A549 (cell line): Measurements from ENCODE around the gene UGT1A10. TPM values are rescaled to one million over a fixed set of nuclear protein-coding genes. Genes with fewer than 3 reads are reported as not detected.

Experiments used
- ATAC-seq, 2 experiments: fragments of 200-7000 bp in 1 of 2; fragments of >200 bp in 1 of 2; cut with Nextera tagmentation in 1 of 2; cut with Tn5 transposase in 1 of 2; 3 replicates each; pipeline versions ENCODE4 v1.8.0 to v1.9.1; 2018 to 2020; ENCODE audit warnings: mild to moderate bottlenecking in 1 of 2, moderate library complexity in 1 of 2
- CTCF ChIA-PET: fragments of 300-600 bp; sonication (Branson Sonifier 250); formaldehyde crosslinking; extraction: SDS; loops from one replicate; lab custom pipeline; 2021; ENCODE audit warnings: antibody characterized with exemption, inconsistent platforms; lab: Yijun Ruan, JAX
- POLR2A ChIA-PET: fragments of 350-600 bp; formaldehyde crosslinking; extraction: SDS; loops from one replicate; lab custom pipeline; 2021; ENCODE audit warnings: antibody characterized with exemption, inconsistent platforms; lab: Yijun Ruan, JAX
- DNase-seq, 2 experiments: peaks; one replicate each; pipeline versions ENCODE4 v3.0.0 to v3.0.0-alpha.2; 2011 to 2016; ENCODE audit warnings: low read depth in 1 of 2, low spot score in 1 of 2
- FAIRE-seq: peaks from 2 replicates; lab custom pipeline; 2011; peaks lifted over from hg19 to GRCh38; lab: Jason Lieb, UNC
- H3K27ac ChIP-seq, 2 experiments: fragments of >200 bp; sonication (Bioruptor Twin); formaldehyde crosslinking; 3 replicates each; pipeline ENCODE4 v1.5.1; 2016 to 2017
- H3K4me1 ChIP-seq: fragments of >200 bp; sonication (Bioruptor Twin); formaldehyde crosslinking; 3 replicates; pipeline ENCODE4 v1.6.1; 2016
- H3K4me2 ChIP-seq: fragments of >200 bp; sonication (Bioruptor Twin); formaldehyde crosslinking; 3 replicates; pipeline ENCODE4 v1.6.1; 2016
- H3K4me3 ChIP-seq: fragments of >200 bp; sonication (Bioruptor Twin); formaldehyde crosslinking; 3 replicates; pipeline ENCODE4 v1.5.1; 2016
- H3K9me3 ChIP-seq: fragments of >200 bp; sonication (Bioruptor Twin); formaldehyde crosslinking; 3 replicates; pipeline ENCODE4 v1.6.1; 2016
- ATOH8 ChIP-seq: fragments of 250-450 bp; sonication (Bioruptor Pico); IDR thresholded peaks from 2 replicates; pipeline ENCODE4 v1.5.0; 2020; ENCODE audit warnings: low read depth, mild to moderate bottlenecking, moderate library complexity
- BHLHE40 ChIP-seq: IDR thresholded peaks from 2 replicates; pipeline ENCODE4 v1.6.1; 2012; ENCODE audit warnings: low read depth, low read length, inconsistent platforms
- CBX2 ChIP-seq: fragments of 200-600 bp; sonication (generic); IDR thresholded peaks from 2 replicates; pipeline ENCODE4 v1.6.1; 2016; ENCODE audit warnings: low read depth, mild to moderate bottlenecking, borderline replicate concordance
- CHD2 ChIP-seq: fragments of 150-350 bp; IDR thresholded peaks from 2 replicates; pipeline ENCODE4 v1.6.1; 2014; ENCODE audit warnings: low read length; ENCODE audit not compliant: partially characterized antibody
- E2F6 ChIP-seq: IDR thresholded peaks from 2 replicates; pipeline ENCODE4 v1.6.1; 2012; ENCODE audit warnings: low read depth, borderline replicate concordance
- EP300 ChIP-seq, 2 experiments: fragments of >200 bp; sonication (Bioruptor Twin); formaldehyde crosslinking; IDR thresholded peaks; 2 replicates in 1 of 2; 3 replicates in 1 of 2; pipeline ENCODE4 v1.6.1; 2016 to 2017
- ESRRA ChIP-seq: fragments of 150-350 bp; IDR thresholded peaks from 2 replicates; pipeline ENCODE4 v1.6.1; 2014; ENCODE audit warnings: mild to moderate bottlenecking, low read length, borderline replicate concordance
- FOSB ChIP-seq: fragments of 250-450 bp; sonication (Bioruptor Pico); IDR thresholded peaks from 2 replicates; pipeline ENCODE4 v1.5.0; 2020; ENCODE audit warnings: mild to moderate bottlenecking, moderate library complexity
- FOSL2 ChIP-seq, 2 experiments: fragments of 450-650 bp in 1 of 2; fragments of >200 bp in 1 of 2; sonication (Bioruptor Twin) in 1 of 2; formaldehyde crosslinking; IDR thresholded peaks; 2 replicates each; pipeline versions ENCODE4 v1.5.0 to v1.6.1; 2016 to 2020; ENCODE audit warnings: mild to moderate bottlenecking in 1 of 2, moderate library complexity in 1 of 2
- FOXS1 ChIP-seq: fragments of 250-450 bp; sonication (Bioruptor Pico); IDR thresholded peaks from 2 replicates; pipeline ENCODE4 v1.5.0; 2020; ENCODE audit warnings: mild to moderate bottlenecking, moderate library complexity
- HDAC2 ChIP-seq: fragments of 200-600 bp; sonication (generic); IDR thresholded peaks from 2 replicates; pipeline ENCODE4 v1.6.1; 2016
- HOXA7 ChIP-seq: fragments of 250-450 bp; sonication (Bioruptor Pico); IDR thresholded peaks from 2 replicates; pipeline ENCODE4 v1.5.0; 2020; ENCODE audit warnings: mild to moderate bottlenecking, moderate library complexity
- HOXB13 ChIP-seq: fragments of 250-450 bp; sonication (Bioruptor Pico); IDR thresholded peaks from 2 replicates; pipeline ENCODE4 v1.5.0; 2020; ENCODE audit warnings: low read depth, mild to moderate bottlenecking, moderate library complexity
- HOXB5 ChIP-seq: fragments of 250-450 bp; sonication (Bioruptor Pico); IDR thresholded peaks from 2 replicates; pipeline ENCODE4 v1.5.0; 2020; ENCODE audit warnings: mild to moderate bottlenecking, moderate library complexity
- JUNB ChIP-seq: fragments of >200 bp; sonication (Bioruptor Twin); formaldehyde crosslinking; IDR thresholded peaks from 2 replicates; pipeline ENCODE4 v1.6.1; 2016
- KDM1A ChIP-seq: fragments of 200-600 bp; sonication (generic); IDR thresholded peaks from 2 replicates; pipeline ENCODE4 v1.6.1; 2016; ENCODE audit warnings: low read depth, mild to moderate bottlenecking
- KDM5A ChIP-seq: fragments of 200-600 bp; sonication (generic); IDR thresholded peaks from 2 replicates; pipeline ENCODE4 v1.6.1; 2016; ENCODE audit warnings: antibody characterized with exemption, mild to moderate bottlenecking
- MAX ChIP-seq: IDR thresholded peaks from 2 replicates; pipeline ENCODE4 v1.6.1; 2012
- MYC ChIP-seq: IDR thresholded peaks from 2 replicates; pipeline ENCODE4 v1.6.1; 2012; ENCODE audit warnings: mild to moderate bottlenecking, inconsistent platforms, low read length, improper control_type of control experiment, borderline replicate concordance
- NR3C1 ChIP-seq: fragments of >200 bp; sonication (Bioruptor Twin); formaldehyde crosslinking; IDR thresholded peaks from 3 replicates; pipeline ENCODE4 v1.6.1; 2017
- PHF8 ChIP-seq: fragments of 200-600 bp; sonication (generic); IDR thresholded peaks from 2 replicates; pipeline ENCODE4 v1.6.1; 2016; ENCODE audit warnings: low read depth, mild to moderate bottlenecking, antibody characterized with exemption, moderate library complexity, borderline replicate concordance
- RAD21 ChIP-seq, 2 experiments: fragments of >200 bp in 1 of 2; sonication (Bioruptor Twin) in 1 of 2; formaldehyde crosslinking in 1 of 2; IDR thresholded peaks in 1 of 2; conservative IDR thresholded peaks in 1 of 2; 2 replicates in 1 of 2; 3 replicates in 1 of 2; pipeline ENCODE4 v1.6.1; 2012 to 2018; ENCODE audit warnings: inconsistent platforms in 1 of 2
- RCOR1 ChIP-seq: fragments of 150-350 bp; IDR thresholded peaks from 2 replicates; pipeline ENCODE4 v1.6.1; 2014; ENCODE audit warnings: antibody characterized with exemption, low read length, low read depth
- SMC3 ChIP-seq: fragments of >200 bp; sonication (Bioruptor Twin); formaldehyde crosslinking; IDR thresholded peaks from 3 replicates; pipeline ENCODE4 v1.6.1; 2018; ENCODE audit warnings: inconsistent platforms
- TFCP2L1 ChIP-seq: fragments of 250-450 bp; sonication (Bioruptor Pico); IDR thresholded peaks from 2 replicates; pipeline ENCODE4 v1.5.0; 2021; ENCODE audit warnings: mild to moderate bottlenecking
- TP53 ChIP-seq: fragments of 250-450 bp; sonication (Bioruptor Pico); IDR thresholded peaks from 2 replicates; pipeline ENCODE4 v1.5.0; 2021; ENCODE audit warnings: mild to moderate bottlenecking, moderate library complexity
- USF2 ChIP-seq: fragments of 450-650 bp; IDR thresholded peaks from 2 replicates; pipeline ENCODE4 v1.6.1; 2014; ENCODE audit warnings: antibody characterized with exemption
- ZC3H11A ChIP-seq: fragments of 450-650 bp; IDR thresholded peaks from 2 replicates; pipeline ENCODE4 v1.6.1; 2014; ENCODE audit warnings: antibody characterized with exemption, mild to moderate bottlenecking
- ZFP36 ChIP-seq: fragments of 450-650 bp; IDR thresholded peaks from 2 replicates; pipeline ENCODE4 v1.6.1; 2014; ENCODE audit warnings: borderline replicate concordance; ENCODE audit not compliant: partially characterized antibody
- ZNF302 ChIP-seq: fragments of 250-450 bp; sonication (Bioruptor Pico); IDR thresholded peaks from 2 replicates; pipeline ENCODE4 v1.9.0; 2021; ENCODE audit warnings: inconsistent platforms, mild to moderate bottlenecking, moderate library complexity
- ZSCAN20 ChIP-seq: fragments of 250-450 bp; sonication (Bioruptor Pico); IDR thresholded peaks from 2 replicates; pipeline ENCODE4 v1.8.0; 2022; ENCODE audit warnings: mild to moderate bottlenecking, moderate library complexity
- WGBS: methylation state at CpG from one replicate; pipeline ENCODE4 v1.1.6; 2017; ENCODE audit errors: missing lambda C conversion rate; 5-methylcytosine and 5-hydroxymethylcytosine counted together
- polyA plus RNA-seq, 4 experiments: library from polyadenylated mRNA; depleted of rRNA in 3 of 4; stranded (reverse); fragments of >200 nt; fragmentation: RNase III in 1 of 4; extraction: RNeasy Plus Mini Kit Qiagen cat#74134 plus additional on column Dnase treatment in 1 of 4; gene quantifications; 2 replicates in 3 of 4; 3 replicates in 1 of 4; pipeline ENCODE4 v1.2.3, GENCODE V29; 2011 to 2017
- TF ChIP-seq, protein P1 (sequence below): fragments of 250-450 bp; sonication (Bioruptor Pico); IDR thresholded peaks from 2 replicates; pipeline ENCODE4 v1.5.0; 2021; ENCODE audit warnings: mild to moderate bottlenecking, moderate library complexity, borderline replicate concordance
- TF ChIP-seq, protein P2 (sequence below): fragments of >200 bp; sonication (Bioruptor Twin); formaldehyde crosslinking; IDR thresholded peaks from 3 replicates; pipeline ENCODE4 v1.5.1; 2016
- TF ChIP-seq, protein P3 (sequence below): fragments of 150-350 bp; IDR thresholded peaks from 2 replicates; pipeline ENCODE4 v1.6.1; 2014; ENCODE audit warnings: low read depth, mild to moderate bottlenecking, low read length

Gene UGT1A10
- polyA plus RNA-seq, 2 of the 4 experiments (the other 2 are of a cell fraction) = 0.10 TPM; not detected in 1

DNA sequence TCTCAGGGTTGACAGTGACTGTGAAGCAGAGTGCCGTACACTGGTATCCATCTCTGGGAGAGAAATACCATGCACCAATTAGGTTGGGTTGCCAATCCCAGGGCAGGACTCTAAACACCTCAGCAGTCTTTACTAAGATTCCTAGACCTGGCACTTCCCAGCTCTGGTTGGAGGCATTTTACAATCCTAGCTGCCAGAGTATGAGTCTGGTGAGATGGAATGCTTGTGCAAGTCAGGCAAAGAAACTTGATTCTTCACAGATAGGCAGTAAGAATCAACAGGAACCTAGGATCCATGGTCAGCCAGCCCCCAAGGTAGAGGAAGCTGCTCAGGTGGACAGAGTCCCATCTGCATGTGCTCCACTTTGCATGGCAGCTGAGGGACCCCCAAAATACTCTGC lies 70.5 kb downstream of the UGT1A10 start:
- Histone ChIP-seq H3K27ac (peak overlapping the region; percentile 98 to 100), H3K9me3 (peaks cover 43% of the 10 kb centered on the region), H3K4me3 (no peak overlapping the region), H3K4me1 (peaks cover 65% of the 10 kb centered on the region), H3K4me2 (peak overlapping the region; percentile 47)
- FAIRE-seq (no peak), ATAC-seq (peak; percentile 48 to 69; a peak in 5 of 6 replicates), DNase-seq (peak in 1 of 2 experiments; percentile 72)
- CTCF ChIA-PET = interaction anchor here (1.6 to 2.2 kb wide), 4 partner anchors 9 to 258 kb away, joined by 5 to 11 read pairs (median 8); no protein-coding TSS in a partner anchor
- WGBS = 44% methylated on average over 1 of the region's 1 CpG
- POLR2A ChIA-PET = interaction anchor here (0.5 to 2.1 kb wide), 4 partner anchors 126 to 750 kb away, joined by 3 to 7 read pairs (median 4); partner anchors contain the start of gene USP40
- no peak for TF ChIP-seq BHLHE40
- no peak for TF ChIP-seq ZFP36
- no peak; the same call in 1 of the 2 replicates for TF ChIP-seq FOSB (CRISPR knock-in tag)
- TF ChIP-seq MYC = no peak
- TF ChIP-seq TP53 (CRISPR knock-in tag) = no peak
- no peak for TF ChIP-seq CBX2
- TF ChIP-seq, protein P1, sequence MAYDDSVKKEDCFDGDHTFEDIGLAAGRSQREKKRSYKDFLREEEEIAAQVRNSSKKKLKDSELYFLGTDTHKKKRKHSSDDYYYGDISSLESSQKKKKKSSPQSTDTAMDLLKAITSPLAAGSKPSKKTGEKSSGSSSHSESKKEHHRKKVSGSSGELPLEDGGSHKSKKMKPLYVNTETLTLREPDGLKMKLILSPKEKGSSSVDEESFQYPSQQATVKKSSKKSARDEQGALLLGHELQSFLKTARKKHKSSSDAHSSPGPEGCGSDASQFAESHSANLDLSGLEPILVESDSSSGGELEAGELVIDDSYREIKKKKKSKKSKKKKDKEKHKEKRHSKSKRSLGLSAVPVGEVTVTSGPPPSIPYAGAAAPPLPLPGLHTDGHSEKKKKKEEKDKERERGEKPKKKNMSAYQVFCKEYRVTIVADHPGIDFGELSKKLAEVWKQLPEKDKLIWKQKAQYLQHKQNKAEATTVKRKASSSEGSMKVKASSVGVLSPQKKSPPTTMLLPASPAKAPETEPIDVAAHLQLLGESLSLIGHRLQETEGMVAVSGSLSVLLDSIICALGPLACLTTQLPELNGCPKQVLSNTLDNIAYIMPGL (CRISPR knock-in tag) = no peak
- no peak for TF ChIP-seq E2F6
- no peak for TF ChIP-seq EP300 (IDR thresholded peaks at IDR 0.05)
- TF ChIP-seq SMC3 = no peak
- no peak for TF ChIP-seq JUNB
- TF ChIP-seq MAX = no peak; the same call in 1 of the 2 replicates
- TF ChIP-seq HOXB13 = 0 out of 2 replicates have a peak, but pooled peaks have one; percentile 30
- TF ChIP-seq, protein P2, sequence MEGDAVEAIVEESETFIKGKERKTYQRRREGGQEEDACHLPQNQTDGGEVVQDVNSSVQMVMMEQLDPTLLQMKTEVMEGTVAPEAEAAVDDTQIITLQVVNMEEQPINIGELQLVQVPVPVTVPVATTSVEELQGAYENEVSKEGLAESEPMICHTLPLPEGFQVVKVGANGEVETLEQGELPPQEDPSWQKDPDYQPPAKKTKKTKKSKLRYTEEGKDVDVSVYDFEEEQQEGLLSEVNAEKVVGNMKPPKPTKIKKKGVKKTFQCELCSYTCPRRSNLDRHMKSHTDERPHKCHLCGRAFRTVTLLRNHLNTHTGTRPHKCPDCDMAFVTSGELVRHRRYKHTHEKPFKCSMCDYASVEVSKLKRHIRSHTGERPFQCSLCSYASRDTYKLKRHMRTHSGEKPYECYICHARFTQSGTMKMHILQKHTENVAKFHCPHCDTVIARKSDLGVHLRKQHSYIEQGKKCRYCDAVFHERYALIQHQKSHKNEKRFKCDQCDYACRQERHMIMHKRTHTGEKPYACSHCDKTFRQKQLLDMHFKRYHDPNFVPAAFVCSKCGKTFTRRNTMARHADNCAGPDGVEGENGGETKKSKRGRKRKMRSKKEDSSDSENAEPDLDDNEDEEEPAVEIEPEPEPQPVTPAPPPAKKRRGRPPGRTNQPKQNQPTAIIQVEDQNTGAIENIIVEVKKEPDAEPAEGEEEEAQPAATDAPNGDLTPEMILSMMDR = no peak
- TF ChIP-seq ZC3H11A = no peak
- TF ChIP-seq ATOH8 (CRISPR knock-in tag) = 0 out of 2 replicates have a peak, but pooled peaks have one; percentile 13
- no peak for TF ChIP-seq USF2
- no peak for TF ChIP-seq ZNF302 (CRISPR knock-in tag)
- no peak for TF ChIP-seq FOSL2 (IDR thresholded peaks at IDR 0.05)
- TF ChIP-seq FOSL2 (CRISPR knock-in tag; IDR thresholded peaks at IDR 0.05) = no peak; the same call in 1 of the 2 replicates
- TF ChIP-seq TFCP2L1 (CRISPR knock-in tag) = no peak
- TF ChIP-seq RAD21 (conservative IDR thresholded peaks at IDR 0.05 in 1 of 2, IDR thresholded peaks at IDR 0.05 in 1 of 2) = 0 out of 5 replicates have a peak, but pooled peaks of 1 of the 2 experiments have one; percentile 4
- TF ChIP-seq, protein P3, sequence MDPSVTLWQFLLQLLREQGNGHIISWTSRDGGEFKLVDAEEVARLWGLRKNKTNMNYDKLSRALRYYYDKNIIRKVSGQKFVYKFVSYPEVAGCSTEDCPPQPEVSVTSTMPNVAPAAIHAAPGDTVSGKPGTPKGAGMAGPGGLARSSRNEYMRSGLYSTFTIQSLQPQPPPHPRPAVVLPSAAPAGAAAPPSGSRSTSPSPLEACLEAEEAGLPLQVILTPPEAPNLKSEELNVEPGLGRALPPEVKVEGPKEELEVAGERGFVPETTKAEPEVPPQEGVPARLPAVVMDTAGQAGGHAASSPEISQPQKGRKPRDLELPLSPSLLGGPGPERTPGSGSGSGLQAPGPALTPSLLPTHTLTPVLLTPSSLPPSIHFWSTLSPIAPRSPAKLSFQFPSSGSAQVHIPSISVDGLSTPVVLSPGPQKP = no peak
- no peak for TF ChIP-seq HOXB5
- TF ChIP-seq CHD2 = no peak
- TF ChIP-seq ZSCAN20 = no peak
- TF ChIP-seq HOXA7 (CRISPR knock-in tag) = no peak
- no peak for TF ChIP-seq RCOR1
- no peak for TF ChIP-seq KDM1A
- no peak for TF ChIP-seq NR3C1
- TF ChIP-seq PHF8 = no peak
- TF ChIP-seq HDAC2 = no peak
- TF ChIP-seq KDM5A = no peak
- no peak for TF ChIP-seq FOXS1
- no peak for TF ChIP-seq ESRRA
